Breast epithelium (tissue), 4 donors: ENCODE measurements around the gene GMDS. TPM values are rescaled to one million over a fixed set of nuclear protein-coding genes. Genes with fewer than 3 reads are reported as not detected.

ENCODE experiments used
- DNase-seq, 2 donors: peaks; one replicate each; pipeline ENCODE4 v3.0.0-alpha.2; 2019; ENCODE audit warnings: low spot score in 2 of 2
- H3K27ac ChIP-seq, 2 donors: fragments of 200-600 bp; sonication (generic) in 1 of 2; one replicate each; pipeline ENCODE4 v1.5.1; 2016 to 2019; ENCODE audit warnings: mild to moderate bottlenecking in 1 of 2
- H3K27me3 ChIP-seq, 2 donors: fragments of 200-600 bp; sonication (generic) in 1 of 2; one replicate each; pipeline versions ENCODE4 v1.5.1 to v1.6.0; 2017 to 2019; ENCODE audit warnings: control low read depth in 1 of 2, mild to moderate bottlenecking in 1 of 2
- H3K36me3 ChIP-seq: fragments of 200-600 bp; one replicate; pipeline ENCODE4 v1.5.1; 2019
- H3K4me1 ChIP-seq, 2 donors: fragments of 200-600 bp; sonication (generic); one replicate each; pipeline ENCODE4 v1.5.1; 2016 to 2019; ENCODE audit warnings: control low read depth in 1 of 2
- H3K4me3 ChIP-seq, 3 donors: fragments of 200-600 bp; sonication (generic); 1 replicate in 2 of 3; 2 replicates in 1 of 3; pipeline ENCODE4 v1.5.1; 2016 to 2019; ENCODE audit warnings: mild to moderate bottlenecking in 3 of 3, moderate library complexity in 2 of 3
- H3K9me3 ChIP-seq, 2 donors: fragments of 200-600 bp; sonication (generic) in 1 of 2; one replicate each; pipeline ENCODE4 v1.5.1; 2016 to 2019; ENCODE audit warnings: control low read depth in 1 of 2
- CTCF ChIP-seq, 3 donors: fragments of 450-650 bp; IDR thresholded peaks; one replicate each; pipeline ENCODE4 v1.5.1; 2016 to 2017; ENCODE audit warnings: antibody characterized with exemption in 3 of 3, mild to moderate bottlenecking in 3 of 3, moderate library complexity in 3 of 3
- POLR2A ChIP-seq: fragments of 450-650 bp; IDR thresholded peaks from one replicate; pipeline ENCODE4 v1.6.1; 2016; ENCODE audit warnings: antibody characterized with exemption, mild to moderate bottlenecking, moderate library complexity
- POLR2AphosphoS5 ChIP-seq, 3 donors: sonication (generic); formaldehyde crosslinking; IDR thresholded peaks; one replicate each; pipeline ENCODE4 v1.6.1; 2017; ENCODE audit warnings: antibody characterized with exemption in 3 of 3
- intact Hi-C: fragments of 100-400 bp; cut with DNase I; formaldehyde crosslinking; loops from one replicate; pipeline ENCODE4 v1.15.1; 2023; ENCODE audit warnings: low total_unique reads
- total RNA-seq, 3 donors: library from RNA; depleted of rRNA; stranded (reverse); fragments of >200 nt; gene quantifications; one replicate each; pipeline ENCODE4 v1.1.0, GENCODE V29; 2016

The GMDS gene
- total RNA-seq, 3 donors from 2014 or later = 7.5 to 29.2 (median 17.0) TPM

- Histone ChIP-seq H3K4me1 (no peaks in the 10 kb centered on the region), H3K27ac (no peak overlapping the region), H3K36me3 (no peaks in the 10 kb centered on the region), H3K9me3 (no peaks in the 10 kb centered on the region), H3K4me3 (no peak overlapping the region), H3K27me3 (no peaks in the 10 kb centered on the region)
- DNase-seq = no peak
- no peak for TF ChIP-seq POLR2A
- TF ChIP-seq CTCF (IDR thresholded peaks at IDR 0.05) = no peak
- no peak for TF ChIP-seq POLR2AphosphoS5 (IDR thresholded peaks at IDR 0.05)
- intact Hi-C loops = no loop called here
These were observed 57.6 kb downstream of the GMDS start for GRCh38 chr6:2187826-2188225.

GRCh38 chr6:2186516-2186915 lies 58.9 kb downstream of the GMDS start:
- Histone ChIP-seq H3K27me3 (no peaks in the 10 kb centered on the region), H3K36me3 (no peaks in the 10 kb centered on the region), H3K4me3 (no peak overlapping the region), H3K27ac (no peak overlapping the region), H3K4me1 (no peaks in the 10 kb centered on the region), H3K9me3 (no peaks in the 10 kb centered on the region)
- TF ChIP-seq POLR2A (no peak), POLR2AphosphoS5 (IDR thresholded peaks at IDR 0.05) (no peak), CTCF (IDR thresholded peaks at IDR 0.05) (no peak)
- intact Hi-C loops = no loop called here
- no peak for DNase-seq

GRCh38 chr6:2185466-2185865 lies 59.9 kb downstream of the GMDS start:
- TF ChIP-seq POLR2A (no peak), POLR2AphosphoS5 (IDR thresholded peaks at IDR 0.05) (no peak), CTCF (IDR thresholded peaks at IDR 0.05) (no peak)
- H3K36me3 ChIP-seq = no peaks in the 10 kb centered on the region
- intact Hi-C loops = no loop called here
- no peak for DNase-seq
- H3K27ac ChIP-seq = no peak overlapping the region
- H3K4me3 ChIP-seq = no peak overlapping the region
- no peaks in the 10 kb centered on the region for H3K9me3 ChIP-seq
- H3K27me3 ChIP-seq = no peaks in the 10 kb centered on the region
- no peaks in the 10 kb centered on the region for H3K4me1 ChIP-seq

GRCh38 chr6:2184700-2185455 lies 60.5 kb downstream of the GMDS start:
- Histone ChIP-seq H3K9me3 (no peaks in the 10 kb centered on the region), H3K36me3 (no peaks in the 10 kb centered on the region), H3K27me3 (no peaks in the 10 kb centered on the region), H3K4me3 (no peak overlapping the region), H3K4me1 (no peaks in the 10 kb centered on the region), H3K27ac (no peak overlapping the region)
- no peak for TF ChIP-seq POLR2AphosphoS5 (IDR thresholded peaks at IDR 0.05)
- DNase-seq = no peak
- intact Hi-C loops = no loop called here

GRCh38 chr6:2183752-2184151 lies 61.7 kb downstream of the GMDS start:
- H3K27ac ChIP-seq = no peak overlapping the region
- no peaks in the 10 kb centered on the region for H3K9me3 ChIP-seq
- no peak overlapping the region for H3K4me3 ChIP-seq
- no peak for DNase-seq
- intact Hi-C loops = no loop called here
- H3K4me1 ChIP-seq = no peaks in the 10 kb centered on the region
- H3K27me3 ChIP-seq = no peaks in the 10 kb centered on the region
- H3K36me3 ChIP-seq = no peaks in the 10 kb centered on the region
- TF ChIP-seq CTCF (IDR thresholded peaks at IDR 0.05) (no peak), POLR2A (no peak), POLR2AphosphoS5 (IDR thresholded peaks at IDR 0.05) (no peak)
